H1 (cell line): ENCODE data around the gene ATP6V0A1. TPM values are rescaled to one million over a fixed set of nuclear protein-coding genes. Genes with fewer than 3 reads are reported as not detected.
A peak's percentile ranks its signal among the peaks of the same experiment; 100 is the strongest.

Source experiments
- CTCF ChIA-PET: fragments of 300-600 bp; sonication (Branson Sonifier 250); formaldehyde crosslinking; loops from one replicate; lab custom pipeline; 2021; ENCODE audit not compliant: partially characterized antibody; lab: Charles Lee
- POLR2A ChIA-PET: fragments of 300-600 bp; sonication (Branson Sonifier 250); formaldehyde crosslinking; loops from one replicate; lab custom pipeline; 2021; ENCODE audit warnings: inconsistent platforms; ENCODE audit not compliant: partially characterized antibody; lab: Charles Lee
- DNase-seq, 2 experiments: peaks; one replicate each; pipeline versions ENCODE4 v3.0.0 to v3.0.0-alpha.2; 2010 to 2022; ENCODE audit warnings: low spot score in 2 of 2, low read depth in 1 of 2, mixed read lengths in 1 of 2
- FAIRE-seq: peaks from 2 replicates; lab custom pipeline; 2011; peaks lifted over from hg19 to GRCh38; lab: Jason Lieb, UNC
- H2AFZ ChIP-seq: 2 replicates; pipeline ENCODE4 v1.8.1; 2012; ENCODE audit warnings: low read length, inconsistent platforms
- H2AK5ac ChIP-seq: 2 replicates; pipeline ENCODE4 v1.6.1; 2013; ENCODE audit warnings: low read depth, low read length
- H2BK120ac ChIP-seq: replicated peaks from 2 replicates; pipeline ENCODE3; 2013; ENCODE audit warnings: low read depth, low read length, inconsistent platforms
- H2BK12ac ChIP-seq: 2 replicates; pipeline ENCODE4 v1.6.1; 2013; ENCODE audit warnings: low read depth, low read length
- H2BK15ac ChIP-seq: 2 replicates; pipeline ENCODE4 v1.6.1; 2013; ENCODE audit warnings: low read length
- H2BK20ac ChIP-seq: 2 replicates; pipeline ENCODE4 v1.6.1; 2013; ENCODE audit warnings: low read length
- H2BK5ac ChIP-seq: 2 replicates; pipeline ENCODE4 v1.6.1; 2013; ENCODE audit warnings: low read depth, low read length
- H3K14ac ChIP-seq: 2 replicates; pipeline ENCODE4 v1.6.1; 2013; ENCODE audit warnings: inconsistent platforms; ENCODE audit not compliant: insufficient read length
- H3K18ac ChIP-seq: 2 replicates; pipeline ENCODE4 v1.6.1; 2013; ENCODE audit warnings: low read length; ENCODE audit errors: extremely low read depth
- H3K23ac ChIP-seq: 2 replicates; pipeline ENCODE4 v1.6.1; 2013; ENCODE audit warnings: inconsistent platforms; ENCODE audit not compliant: insufficient read length
- H3K23me2 ChIP-seq: 2 replicates; pipeline ENCODE4 v1.6.1; 2013; ENCODE audit warnings: low read depth, low read length
- H3K27ac ChIP-seq: 2 replicates; pipeline ENCODE4 v1.6.1; 2011; ENCODE audit warnings: low read depth, low read length, inconsistent platforms
- H3K27me3 ChIP-seq, 4 experiments: replicated peaks in 1 of 4; 1 replicate in 1 of 4; 2 replicates in 3 of 4; pipeline versions ENCODE4 v1.6.1 to v1.8.1; 2011 to 2013; ENCODE audit warnings: low read length in 3 of 4, mild to moderate bottlenecking in 3 of 4, inconsistent platforms in 2 of 4, mixed read lengths in 2 of 4, moderate library complexity in 1 of 4; ENCODE audit not compliant: control insufficient read depth in 3 of 4, insufficient read depth in 3 of 4; ENCODE audit errors: extremely low read depth in 1 of 4
- H3K36me3 ChIP-seq, 4 experiments: 2 replicates each; pipeline versions ENCODE4 v1.6.1 to v1.8.1; 2011 to 2013; ENCODE audit warnings: mild to moderate bottlenecking in 4 of 4, low read length in 3 of 4, moderate library complexity in 2 of 4, control low read depth in 1 of 4, inconsistent platforms in 1 of 4; ENCODE audit not compliant: insufficient read depth in 4 of 4, control insufficient read depth in 2 of 4
- H3K4ac ChIP-seq: replicated peaks from 2 replicates; pipeline ENCODE3; 2013; ENCODE audit warnings: low read length, low read depth, mixed read lengths, inconsistent platforms; ENCODE audit not compliant: insufficient read length
- H3K4me1 ChIP-seq, 4 experiments: replicated peaks in 1 of 4; 1 replicate in 1 of 4; 2 replicates in 3 of 4; pipeline versions ENCODE4 v1.6.1 to v1.8.1; 2011 to 2013; ENCODE audit warnings: low read length in 3 of 4, inconsistent platforms in 2 of 4, mixed read lengths in 1 of 4; ENCODE audit not compliant: insufficient read depth in 4 of 4, control insufficient read depth in 3 of 4
- H3K4me2 ChIP-seq, 2 experiments: 2 replicates each; pipeline versions ENCODE4 v1.6.1 to v1.8.1; 2011 to 2013; ENCODE audit warnings: low read depth in 2 of 2, low read length in 2 of 2, control low read depth in 1 of 2, inconsistent platforms in 1 of 2, mild to moderate bottlenecking in 1 of 2; ENCODE audit not compliant: insufficient read depth in 1 of 2
- H3K4me3 ChIP-seq, 4 experiments: fragments of 200-600, 300-600 bp in 1 of 4; sonication (generic), shearing (Covaris generic), sonication (Bioruptor Twin) in 1 of 4; 2 replicates each; pipeline versions ENCODE4 v1.5.1 to v1.8.1; 2011 to 2016; ENCODE audit warnings: low read length in 4 of 4, low read depth in 3 of 4, control low read depth in 2 of 4, inconsistent platforms in 2 of 4, mild to moderate bottlenecking in 2 of 4, mixed read lengths in 1 of 4, moderate library complexity in 1 of 4; ENCODE audit not compliant: insufficient read depth in 2 of 4; ENCODE audit errors: extremely low read depth in 1 of 4
- H3K56ac ChIP-seq: replicated peaks from 2 replicates; pipeline ENCODE3; 2013; ENCODE audit warnings: low read depth, mild to moderate bottlenecking, mixed read lengths, low read length, inconsistent platforms; ENCODE audit not compliant: insufficient read length
- H3K79me1 ChIP-seq: 2 replicates; pipeline ENCODE4 v1.6.1; 2013; ENCODE audit warnings: low read depth, low read length, control low read depth
- H3K79me2 ChIP-seq, 2 experiments: 2 replicates each; pipeline versions ENCODE4 v1.6.1 to v1.8.1; 2012 to 2013; ENCODE audit warnings: low read length in 2 of 2, mild to moderate bottlenecking in 2 of 2, inconsistent platforms in 1 of 2; ENCODE audit not compliant: insufficient read depth in 2 of 2, control insufficient read depth in 1 of 2
- H3K9ac ChIP-seq, 4 experiments: replicated peaks in 1 of 4; 1 replicate in 1 of 4; 2 replicates in 3 of 4; pipeline versions ENCODE4 v1.6.1 to v1.8.1; 2011 to 2013; ENCODE audit warnings: low read depth in 3 of 4, low read length in 3 of 4, control low read depth in 2 of 4, mild to moderate bottlenecking in 2 of 4, moderate library complexity in 2 of 4, inconsistent platforms in 1 of 4; ENCODE audit errors: extremely low read depth in 1 of 4
- H3K9me3 ChIP-seq, 2 experiments: 2 replicates each; pipeline versions ENCODE4 v1.6.1 to v1.8.1; 2012 to 2013; ENCODE audit warnings: mild to moderate bottlenecking in 2 of 2, moderate library complexity in 2 of 2, control low read depth in 1 of 2, inconsistent platforms in 1 of 2, low read depth in 1 of 2, low read length in 1 of 2, mixed read lengths in 1 of 2; ENCODE audit not compliant: insufficient read depth in 2 of 2
- H4K20me1 ChIP-seq, 2 experiments: replicated peaks in 1 of 2; 2 replicates each; pipeline versions ENCODE3 to v1.8.1; 2011 to 2013; ENCODE audit warnings: inconsistent platforms in 2 of 2, low read length in 2 of 2, mild to moderate bottlenecking in 1 of 2; ENCODE audit not compliant: insufficient read depth in 2 of 2, control insufficient read depth in 1 of 2
- H4K5ac ChIP-seq: 2 replicates; pipeline ENCODE4 v1.6.1; 2013; ENCODE audit warnings: low read length, low read depth, mixed read lengths, inconsistent platforms; ENCODE audit not compliant: insufficient read length
- H4K8ac ChIP-seq: 2 replicates; pipeline ENCODE4 v1.8.0; 2013; ENCODE audit warnings: mild to moderate bottlenecking, moderate library complexity, low read length, inconsistent platforms; ENCODE audit not compliant: insufficient read depth; ENCODE audit errors: extremely low read depth
- H4K91ac ChIP-seq: replicated peaks from 2 replicates; pipeline ENCODE3; 2013; ENCODE audit warnings: low read length, mixed read lengths, inconsistent platforms; ENCODE audit not compliant: insufficient read length
- EP300 ChIP-seq, 2 experiments: IDR thresholded peaks; 1 replicate in 1 of 2; 2 replicates in 1 of 2; pipeline ENCODE4 v1.6.1; 2011 to 2012; ENCODE audit warnings: low read depth in 2 of 2, low read length in 2 of 2, mild to moderate bottlenecking in 2 of 2, borderline replicate concordance in 1 of 2, inconsistent platforms in 1 of 2, moderate library complexity in 1 of 2
- GTF2F1 ChIP-seq: IDR thresholded peaks from 2 replicates; pipeline ENCODE4 v1.6.1; 2012; ENCODE audit warnings: low read depth, low read length, improper control_type of control experiment, borderline replicate concordance
- NANOG ChIP-seq: IDR thresholded peaks from 2 replicates; pipeline ENCODE4 v1.6.1; 2011; ENCODE audit warnings: low read length, low read depth, mild to moderate bottlenecking, inconsistent platforms; ENCODE audit not compliant: insufficient read depth, poor library complexity, severe bottlenecking
- WGBS, 2 experiments: shearing (Covaris generic) in 1 of 2; methylation state at CpG; one replicate each; pipeline versions ENCODE4 v1.1.6 to v1.1.7; 2013 to 2015; ENCODE audit warnings: low lambda C conversion rate in 2 of 2, mixed read lengths in 2 of 2, inconsistent platforms in 1 of 2, low coverage in 1 of 2, missing lambda C conversion rate in 1 of 2; ENCODE audit not compliant: insufficient replicate concordance in 2 of 2, insufficient coverage in 1 of 2, insufficient read length in 1 of 2; ENCODE audit errors: extremely low coverage in 1 of 2, missing lambda C conversion rate in 1 of 2; 5-methylcytosine and 5-hydroxymethylcytosine counted together
- polyA plus RNA-seq, 7 experiments: library from polyadenylated mRNA; depleted of rRNA in 3 of 7; stranded (reverse) in 5 of 7; unstranded in 2 of 7; fragments of >200 nt in 5 of 7; fragments of 200-250 nt in 2 of 7; gene quantifications; 1 replicate in 5 of 7; 2 replicates in 1 of 7; 4 replicates in 1 of 7; pipeline versions ENCODE4 v1.2.1 to v1.2.3, GENCODE V29; 2011 to 2013; ENCODE audit warnings: missing spikeins in 2 of 7, mixed read lengths in 2 of 7
- total RNA-seq: library from RNA; stranded (reverse); fragmentation: NEBNext Ultra II Directional; extraction: Animal tissue kit (Norgen Biotek cat#: 25700); gene quantifications from 2 replicates; pipeline ENCODE4 v1.2.1, GENCODE V29; 2021
- TF ChIP-seq, protein P1 (sequence below): IDR thresholded peaks from 2 replicates; pipeline ENCODE4 v1.6.1; 2012; ENCODE audit warnings: inconsistent platforms

Gene ATP6V0A1
- total and polyA plus RNA-seq, 2 of the 8 experiments (the other 6 are each of a cell fraction or from before 2014, with no cell fraction given): 55.3 to 63.4 TPM

DNA sequence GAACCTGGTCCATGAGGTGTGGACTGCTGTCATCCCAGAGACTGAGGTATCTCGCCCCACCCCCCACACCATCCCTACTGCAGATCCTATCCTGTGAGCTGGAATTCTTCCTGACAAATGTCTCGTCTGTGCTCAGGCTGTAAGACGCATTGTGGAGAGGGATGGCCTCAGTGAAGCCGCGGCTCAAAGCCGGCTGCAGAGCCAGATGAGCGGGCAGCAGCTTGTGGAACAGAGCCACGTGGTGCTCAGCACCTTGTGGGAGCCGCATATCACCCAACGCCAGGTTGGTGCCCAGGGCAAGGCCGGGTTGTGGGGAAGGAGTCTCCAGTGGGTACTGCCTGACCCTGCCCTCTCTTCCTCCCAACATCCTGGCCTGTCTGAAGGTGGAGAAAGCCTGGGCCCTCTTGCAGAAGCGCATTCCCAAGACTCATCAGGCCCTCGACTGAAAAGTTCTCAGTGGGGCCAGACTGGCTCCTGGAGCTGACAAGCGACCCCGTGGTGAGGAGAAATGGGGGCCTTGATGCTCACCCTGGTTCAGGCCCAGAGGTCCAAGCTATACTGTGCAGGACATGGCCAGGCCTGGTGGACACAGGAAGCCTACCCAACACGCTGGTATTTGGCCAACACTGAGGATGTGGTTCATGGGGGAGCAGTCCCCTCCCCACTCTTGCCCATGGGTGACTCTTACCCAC, 107.0 kb downstream of the ATP6V0A1 start:
- Histone ChIP-seq H2BK20ac (no peak overlapping the region), H3K23ac (no peak overlapping the region), H3K79me1 (peaks cover 17% of the 10 kb centered on the region), H2AFZ (no peak overlapping the region), H3K79me2 (peaks cover 9 to 22% of the 10 kb centered on the region in 2 experiments; a peak in 3 of 4 replicates), H4K91ac (no peak overlapping the region), H3K36me3 (peaks cover 14 to 33% (median 28%) of the 10 kb centered on the region in 4 experiments), H3K4ac (no peak overlapping the region), H2BK5ac (peak overlapping the region; percentile 39; the same call in 1 of the 2 replicates), H2BK120ac (no peak overlapping the region), H3K23me2 (peaks cover 18% of the 10 kb centered on the region), H3K27ac (no peak overlapping the region), H3K9me3 (no peaks in the 10 kb centered on the region), H3K4me3 (no peak overlapping the region), H2BK15ac (peak overlapping the region; percentile 29; the same call in 1 of the 2 replicates), H4K8ac (no peak overlapping the region), H3K9ac (no peak overlapping the region), H2BK12ac (no peak overlapping the region), H3K27me3 (no peaks in the 10 kb centered on the region), H4K20me1 (peaks cover 0 to 1% of the 10 kb centered on the region in 2 experiments), H3K4me2 (no peak overlapping the region; a peak in 1 of 4 replicates), H4K5ac (no peak overlapping the region), H3K4me1 (peaks cover 0 to 21% (median 9%) of the 10 kb centered on the region in 4 experiments; a peak in 5 of 7 replicates), H2AK5ac (no peak overlapping the region), H3K56ac (no peak overlapping the region), H3K14ac (no peak overlapping the region), H3K18ac (no peak overlapping the region)
- TF ChIP-seq, protein P1, sequence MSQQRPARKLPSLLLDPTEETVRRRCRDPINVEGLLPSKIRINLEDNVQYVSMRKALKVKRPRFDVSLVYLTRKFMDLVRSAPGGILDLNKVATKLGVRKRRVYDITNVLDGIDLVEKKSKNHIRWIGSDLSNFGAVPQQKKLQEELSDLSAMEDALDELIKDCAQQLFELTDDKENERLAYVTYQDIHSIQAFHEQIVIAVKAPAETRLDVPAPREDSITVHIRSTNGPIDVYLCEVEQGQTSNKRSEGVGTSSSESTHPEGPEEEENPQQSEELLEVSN: no peak
- TF ChIP-seq NANOG (no peak), EP300 (IDR thresholded peaks at IDR 0.05; ENCODE audit: borderline replicate concordance in 1 of 2, low read depth in 2 of 2, low read length in 2 of 2) (no peak), GTF2F1 (no peak)
- no peak for FAIRE-seq
- ChIA-PET CTCF (interaction anchor here (1.0 to 3.9 kb wide), 4 partner anchors 12 to 48 kb away, joined by 3 to 22 read pairs (median 9); partner anchors contain the start of genes HSD17B1 and PSMC3IP), POLR2A (interaction anchor here (0.8 to 8.1 kb wide), 5 partner anchors 10 to 410 kb away, joined by 3 to 74 read pairs (median 3); partner anchors contain the start of genes HSD17B1 and PSMC3IP)
- no peak for DNase-seq
- WGBS, 2 experiments: 92% methylated on average over 16 of the region's 16 CpGs; no CpG with 5 or more reads in 1 of the 2 experiments
